ENCODE data around the gene RYR3.

The RYR3 gene

DNA sequence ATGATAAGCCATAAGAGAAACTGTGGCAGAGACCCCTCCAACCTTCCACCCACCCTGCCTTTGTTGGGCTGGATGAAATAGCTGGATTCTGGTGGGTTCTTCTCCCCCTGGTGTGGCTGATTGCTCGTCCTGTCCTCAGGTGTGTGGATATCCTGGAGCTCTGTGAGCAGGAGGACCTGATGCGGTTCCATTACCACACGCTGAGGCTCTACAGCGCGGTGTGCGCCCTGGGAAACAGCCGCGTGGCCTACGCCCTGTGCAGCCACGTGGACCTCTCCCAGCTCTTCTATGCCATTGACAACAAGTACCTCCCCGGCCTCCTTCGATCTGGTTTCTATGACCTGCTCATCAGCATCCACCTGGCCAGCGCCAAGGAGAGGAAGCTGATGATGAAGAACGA is 351.2 kb downstream of the RYR3 start:
- no peak overlapping the region for H2AFZ ChIP-seq (ENCODE audit: low read depth, low read length, severe bottlenecking)
- no peaks in the 10 kb centered on the region for H3K27me3 ChIP-seq (ENCODE audit: low read length)
- H3F3A ChIP-seq (ENCODE audit: insufficient read depth): no peaks in the 10 kb centered on the region
- H3K27ac ChIP-seq (ENCODE audit: low read depth, low read length): no peak overlapping the region
- no peak for TF ChIP-seq EZH2phosphoT487 (conservative IDR thresholded peaks at IDR 0.05; ENCODE audit: low read length)
- TF ChIP-seq, protein P1, sequence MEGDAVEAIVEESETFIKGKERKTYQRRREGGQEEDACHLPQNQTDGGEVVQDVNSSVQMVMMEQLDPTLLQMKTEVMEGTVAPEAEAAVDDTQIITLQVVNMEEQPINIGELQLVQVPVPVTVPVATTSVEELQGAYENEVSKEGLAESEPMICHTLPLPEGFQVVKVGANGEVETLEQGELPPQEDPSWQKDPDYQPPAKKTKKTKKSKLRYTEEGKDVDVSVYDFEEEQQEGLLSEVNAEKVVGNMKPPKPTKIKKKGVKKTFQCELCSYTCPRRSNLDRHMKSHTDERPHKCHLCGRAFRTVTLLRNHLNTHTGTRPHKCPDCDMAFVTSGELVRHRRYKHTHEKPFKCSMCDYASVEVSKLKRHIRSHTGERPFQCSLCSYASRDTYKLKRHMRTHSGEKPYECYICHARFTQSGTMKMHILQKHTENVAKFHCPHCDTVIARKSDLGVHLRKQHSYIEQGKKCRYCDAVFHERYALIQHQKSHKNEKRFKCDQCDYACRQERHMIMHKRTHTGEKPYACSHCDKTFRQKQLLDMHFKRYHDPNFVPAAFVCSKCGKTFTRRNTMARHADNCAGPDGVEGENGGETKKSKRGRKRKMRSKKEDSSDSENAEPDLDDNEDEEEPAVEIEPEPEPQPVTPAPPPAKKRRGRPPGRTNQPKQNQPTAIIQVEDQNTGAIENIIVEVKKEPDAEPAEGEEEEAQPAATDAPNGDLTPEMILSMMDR (IDR thresholded peaks at IDR 0.05; ENCODE audit: insufficient read depth, low read length, poor library complexity, severe bottlenecking): no peak
- no peak overlapping the region for H3K4me3 ChIP-seq (ENCODE audit: insufficient read depth, low read length, poor library complexity, severe bottlenecking)
- no peaks in the 10 kb centered on the region for H4K20me1 ChIP-seq (ENCODE audit: low read depth, low read length)
- no peak overlapping the region for H3K9ac ChIP-seq (ENCODE audit: low read length)
- no peaks in the 10 kb centered on the region for H3K9me3 ChIP-seq (ENCODE audit: insufficient read depth, low read length)
- no peaks in the 10 kb centered on the region for H3K79me2 ChIP-seq (ENCODE audit: insufficient read depth, low read length)
- H3K36me3 ChIP-seq (ENCODE audit: low read length): no peaks in the 10 kb centered on the region
- H3K9me2 ChIP-seq (replicated peaks; ENCODE audit: insufficient read depth, low read length): no peaks in the 10 kb centered on the region
- H3K4me2 ChIP-seq (ENCODE audit: low read depth, low read length, poor library complexity, severe bottlenecking): no peak overlapping the region

DNA sequence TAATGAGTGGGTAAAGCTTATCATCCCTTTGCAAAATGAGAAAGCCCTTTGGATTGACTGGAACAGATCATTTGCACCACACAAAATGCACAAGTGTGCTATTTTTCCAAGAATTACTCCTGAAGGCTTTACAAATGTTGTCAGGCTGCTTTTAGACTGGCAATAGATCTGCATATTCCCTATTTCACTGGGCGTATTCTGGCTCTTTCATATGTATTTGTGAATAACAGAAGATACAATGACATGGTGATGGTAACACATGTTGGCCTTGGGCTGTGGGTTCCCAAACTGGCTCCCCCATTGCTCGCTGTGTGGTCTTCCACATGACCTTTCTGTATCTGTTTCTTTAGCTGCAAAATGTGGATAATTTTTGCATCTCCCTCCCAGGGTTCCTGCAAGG is 354.2 kb downstream of the RYR3 start:
- H3K9me2 ChIP-seq (replicated peaks; ENCODE audit: insufficient read depth, low read length): no peaks in the 10 kb centered on the region
- H4K20me1 ChIP-seq (ENCODE audit: low read depth, low read length): no peaks in the 10 kb centered on the region
- TF ChIP-seq, protein P1 (IDR thresholded peaks at IDR 0.05; ENCODE audit: insufficient read depth, low read length, poor library complexity, severe bottlenecking): no peak
- TF ChIP-seq EZH2phosphoT487 (conservative IDR thresholded peaks at IDR 0.05; ENCODE audit: low read length): no peak
- no peaks in the 10 kb centered on the region for H3K9me3 ChIP-seq (ENCODE audit: insufficient read depth, low read length)
- H3K9ac ChIP-seq (ENCODE audit: low read length): no peak overlapping the region
- no peaks in the 10 kb centered on the region for H3K27me3 ChIP-seq (ENCODE audit: low read length)
- H3F3A ChIP-seq (ENCODE audit: insufficient read depth): no peaks in the 10 kb centered on the region
- H3K79me2 ChIP-seq (ENCODE audit: insufficient read depth, low read length): no peaks in the 10 kb centered on the region
- no peak overlapping the region for H2AFZ ChIP-seq (ENCODE audit: low read depth, low read length, severe bottlenecking)
- no peak overlapping the region for H3K4me3 ChIP-seq (ENCODE audit: insufficient read depth, low read length, poor library complexity, severe bottlenecking)
- H3K27ac ChIP-seq (ENCODE audit: low read depth, low read length): no peak overlapping the region
- H3K4me2 ChIP-seq (ENCODE audit: low read depth, low read length, poor library complexity, severe bottlenecking): no peak overlapping the region
- H3K36me3 ChIP-seq (ENCODE audit: low read length): no peaks in the 10 kb centered on the region

DNA sequence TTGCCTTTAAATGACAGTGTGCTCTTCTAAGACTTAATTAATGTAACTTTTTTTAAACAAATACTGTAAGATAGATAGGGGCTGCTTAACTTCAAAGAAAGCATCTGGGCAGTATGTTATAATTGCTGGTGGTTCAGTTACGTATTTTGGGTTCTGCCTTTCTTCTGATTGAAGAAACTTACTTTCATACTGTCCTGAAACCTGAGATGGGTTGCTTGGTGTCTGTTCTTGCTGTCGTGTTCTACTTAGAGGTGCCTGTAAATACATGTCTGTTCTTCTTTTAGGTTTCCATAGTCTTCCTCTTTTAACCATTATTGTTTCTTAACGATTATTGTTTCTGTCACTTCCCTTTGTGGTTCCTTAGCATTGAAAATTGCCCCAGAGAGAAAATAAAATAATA is 359.8 kb downstream of the RYR3 start:
- no peak overlapping the region for H3K4me2 ChIP-seq (ENCODE audit: low read depth, low read length, poor library complexity, severe bottlenecking)
- TF ChIP-seq EZH2phosphoT487 (conservative IDR thresholded peaks at IDR 0.05; ENCODE audit: low read length): no peak
- TF ChIP-seq, protein P1 (IDR thresholded peaks at IDR 0.05; ENCODE audit: insufficient read depth, low read length, poor library complexity, severe bottlenecking): no peak
- no peak overlapping the region for H2AFZ ChIP-seq (ENCODE audit: low read depth, low read length, severe bottlenecking)
- H3K9me3 ChIP-seq (ENCODE audit: insufficient read depth, low read length): no peaks in the 10 kb centered on the region
- H3K36me3 ChIP-seq (ENCODE audit: low read length): no peaks in the 10 kb centered on the region
- H3K9me2 ChIP-seq (replicated peaks; ENCODE audit: insufficient read depth, low read length): no peaks in the 10 kb centered on the region
- no peaks in the 10 kb centered on the region for H4K20me1 ChIP-seq (ENCODE audit: low read depth, low read length)
- H3F3A ChIP-seq (ENCODE audit: insufficient read depth): no peaks in the 10 kb centered on the region
- no peak overlapping the region for H3K27ac ChIP-seq (ENCODE audit: low read depth, low read length)
- no peaks in the 10 kb centered on the region for H3K27me3 ChIP-seq (ENCODE audit: low read length)
- H3K4me3 ChIP-seq (ENCODE audit: insufficient read depth, low read length, poor library complexity, severe bottlenecking): no peak overlapping the region
- no peaks in the 10 kb centered on the region for H3K79me2 ChIP-seq (ENCODE audit: insufficient read depth, low read length)
- H3K9ac ChIP-seq (ENCODE audit: low read length): no peak overlapping the region

Data from SU-DHL-6 (cell line).